ENCODE results near the gene PRPF19. TPM values are rescaled to one million over a fixed set of nuclear protein-coding genes. Genes with fewer than 3 reads are reported as not detected.
A peak's percentile ranks its signal among the peaks of the same experiment; 100 is the strongest.

PRPF19 gene
- total and polyA plus RNA-seq, 2 of the 13 experiments (the other 11 are each of a cell fraction or from before 2014, with no cell fraction given): 27.4 to 91.1 TPM

DNA sequence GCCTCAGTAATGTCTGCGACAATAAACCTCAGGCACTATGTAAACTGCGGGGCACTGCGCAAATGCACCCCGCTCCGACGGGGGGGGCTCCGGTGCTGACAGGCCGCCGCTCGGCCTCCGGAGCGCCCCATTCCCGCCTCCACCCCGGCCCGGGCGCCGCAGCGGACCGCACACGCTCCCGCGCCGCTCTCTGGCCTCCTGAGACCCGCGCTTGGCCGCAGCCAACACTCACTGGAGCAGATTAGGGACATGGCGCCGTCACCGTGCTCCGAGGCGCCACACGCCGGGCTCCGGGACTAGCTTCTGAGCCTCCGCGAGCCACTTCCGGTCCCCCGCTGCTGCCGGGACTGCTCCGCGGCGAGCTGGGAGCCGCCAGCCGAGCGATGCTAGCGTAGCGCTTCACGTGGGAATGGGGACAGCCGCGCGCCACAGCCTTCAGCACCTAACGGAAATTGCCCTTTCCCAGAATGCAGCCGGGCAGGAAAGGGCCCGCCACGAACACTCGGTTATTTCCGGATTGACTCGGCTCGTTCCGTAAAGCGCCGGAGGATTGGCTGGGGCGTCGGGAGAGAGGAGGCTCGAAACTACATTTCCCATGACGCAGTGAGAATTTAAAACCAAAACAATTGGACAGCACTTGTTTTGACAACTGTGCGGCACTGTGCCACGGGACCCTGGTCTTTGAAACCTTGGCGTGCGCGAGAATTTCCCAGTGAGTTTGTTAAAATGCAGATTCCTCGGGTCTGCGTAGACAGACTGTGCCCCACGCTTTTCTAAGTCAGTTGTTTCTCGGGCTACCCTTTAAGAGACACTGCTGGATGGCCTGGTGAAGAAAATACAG, at the start of gene PRPF19 (continued):
- TF ChIP-seq EZH2 (conservative IDR thresholded peaks at IDR 0.05; ENCODE audit: low read depth, low read length) (no peak), ZNF350 (CRISPR knock-in tag; IDR thresholded peaks at IDR 0.05; ENCODE audit: borderline replicate concordance, low read depth) (0 out of 2 replicates have a peak, but pooled peaks have one; percentile 51), BCL3 (CRISPR knock-in tag; IDR thresholded peaks at IDR 0.05) (peak; percentile 82; the same call in 1 of the 2 replicates), ZXDC (CRISPR knock-in tag; IDR thresholded peaks at IDR 0.05) (no peak), BCLAF1 (IDR thresholded peaks at IDR 0.05) (no peak), ZNF143 (CRISPR knock-in tag; IDR thresholded peaks at IDR 0.05) (peak; percentile 95), RELA (CRISPR knock-in tag; IDR thresholded peaks at IDR 0.05) (no peak), ARNT (IDR thresholded peaks at IDR 0.05) (no peak), U2AF2 (IDR thresholded peaks at IDR 0.05; ENCODE audit: low read depth, low read length) (no peak), FOXO1 (CRISPR knock-in tag; IDR thresholded peaks at IDR 0.05) (peak; percentile 38), PBX2 (CRISPR knock-in tag; IDR thresholded peaks at IDR 0.05) (0 out of 2 replicates have a peak, but pooled peaks have one; percentile 13), TRIM24 (CRISPR knock-in tag; IDR thresholded peaks at IDR 0.05) (no peak), ERF (CRISPR knock-in tag; IDR thresholded peaks at IDR 0.05) (peak; percentile 61), PRPF4 (IDR thresholded peaks at IDR 0.05; ENCODE audit: low read depth, low read length, poor library complexity, severe bottlenecking) (no peak), NRL (CRISPR knock-in tag; IDR thresholded peaks at IDR 0.05; ENCODE audit: borderline replicate concordance) (peak; percentile 62)
- TF ChIP-seq, protein P1, sequence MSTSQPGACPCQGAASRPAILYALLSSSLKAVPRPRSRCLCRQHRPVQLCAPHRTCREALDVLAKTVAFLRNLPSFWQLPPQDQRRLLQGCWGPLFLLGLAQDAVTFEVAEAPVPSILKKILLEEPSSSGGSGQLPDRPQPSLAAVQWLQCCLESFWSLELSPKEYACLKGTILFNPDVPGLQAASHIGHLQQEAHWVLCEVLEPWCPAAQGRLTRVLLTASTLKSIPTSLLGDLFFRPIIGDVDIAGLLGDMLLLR (CRISPR knock-in tag; IDR thresholded peaks at IDR 0.05): 0 out of 2 replicates have a peak, but pooled peaks have one; percentile 72
- TF ChIP-seq, protein P2, sequence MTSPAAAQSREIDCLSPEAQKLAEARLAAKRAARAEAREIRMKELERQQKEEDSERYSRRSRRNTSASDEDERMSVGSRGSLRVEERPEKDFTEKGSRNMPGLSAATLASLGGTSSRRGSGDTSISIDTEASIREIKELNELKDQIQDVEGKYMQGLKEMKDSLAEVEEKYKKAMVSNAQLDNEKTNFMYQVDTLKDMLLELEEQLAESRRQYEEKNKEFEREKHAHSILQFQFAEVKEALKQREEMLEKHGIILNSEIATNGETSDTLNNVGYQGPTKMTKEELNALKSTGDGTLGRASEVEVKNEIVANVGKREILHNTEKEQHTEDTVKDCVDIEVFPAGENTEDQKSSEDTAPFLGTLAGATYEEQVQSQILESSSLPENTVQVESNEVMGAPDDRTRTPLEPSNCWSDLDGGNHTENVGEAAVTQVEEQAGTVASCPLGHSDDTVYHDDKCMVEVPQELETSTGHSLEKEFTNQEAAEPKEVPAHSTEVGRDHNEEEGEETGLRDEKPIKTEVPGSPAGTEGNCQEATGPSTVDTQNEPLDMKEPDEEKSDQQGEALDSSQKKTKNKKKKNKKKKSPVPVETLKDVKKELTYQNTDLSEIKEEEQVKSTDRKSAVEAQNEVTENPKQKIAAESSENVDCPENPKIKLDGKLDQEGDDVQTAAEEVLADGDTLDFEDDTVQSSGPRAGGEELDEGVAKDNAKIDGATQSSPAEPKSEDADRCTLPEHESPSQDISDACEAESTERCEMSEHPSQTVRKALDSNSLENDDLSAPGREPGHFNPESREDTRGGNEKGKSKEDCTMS (CRISPR knock-in tag; conservative IDR thresholded peaks at IDR 0.05): no peak

Data from HepG2 (cell line).